OCI-LY1 (cell line): Measurements from ENCODE around the gene EEFSEC.

Source experiments
- H2AFZ ChIP-seq: fragments of 200-600 bp; sonication (generic), shearing (Covaris generic); 2 replicates; pipeline ENCODE4 v1.6.0; 2014; ENCODE audit warnings: antibody characterized with exemption, mild to moderate bottlenecking, low read length
- H3F3A ChIP-seq: fragments of 200-600 bp; sonication (generic), shearing (Covaris generic); 2 replicates; pipeline ENCODE4 v1.6.0; 2014; ENCODE audit warnings: mild to moderate bottlenecking, antibody characterized with exemption, low read length, moderate library complexity; ENCODE audit not compliant: insufficient read depth
- H3K27ac ChIP-seq: fragments of 200-600 bp; sonication (generic); 2 replicates; pipeline ENCODE4 v1.5.1; 2014; ENCODE audit warnings: low read length, mixed run types, mild to moderate bottlenecking, low read depth; ENCODE audit not compliant: poor library complexity, severe bottlenecking
- H3K27me3 ChIP-seq: fragments of 200-600 bp; sonication (generic); 2 replicates; pipeline ENCODE4 v1.6.0; 2014; ENCODE audit warnings: antibody characterized with exemption, mild to moderate bottlenecking, low read length, moderate library complexity; ENCODE audit not compliant: insufficient read depth
- H3K36me3 ChIP-seq: fragments of 200-600 bp; sonication (generic); 2 replicates; pipeline ENCODE4 v1.6.1; 2014; ENCODE audit warnings: mild to moderate bottlenecking, antibody characterized with exemption, low read length, moderate library complexity, mixed read lengths; ENCODE audit not compliant: insufficient read depth
- H3K4me1 ChIP-seq: fragments of 200-600 bp; sonication (generic); 2 replicates; pipeline ENCODE4 v1.5.1; 2014; ENCODE audit warnings: mild to moderate bottlenecking, low read length, moderate library complexity; ENCODE audit not compliant: insufficient read depth, severe bottlenecking
- H3K4me2 ChIP-seq: fragments of 200-600 bp; sonication (generic), shearing (Covaris generic); 2 replicates; pipeline ENCODE4 v1.6.1; 2014; ENCODE audit warnings: low read length
- H3K4me3 ChIP-seq: fragments of 200-600 bp; sonication (generic); 2 replicates; pipeline ENCODE4 v1.5.1; 2014; ENCODE audit warnings: low read length, low read depth, mild to moderate bottlenecking, mixed read lengths; ENCODE audit not compliant: poor library complexity, severe bottlenecking
- H3K79me2 ChIP-seq: fragments of 200-600 bp; shearing (Covaris generic); 2 replicates; pipeline ENCODE4 v1.6.1; 2016; ENCODE audit warnings: mixed run types, low read length, mixed read lengths; ENCODE audit not compliant: insufficient read depth
- H3K9ac ChIP-seq: fragments of 200-600 bp; sonication (generic), shearing (Covaris generic); 2 replicates; pipeline ENCODE4 v1.6.1; 2014; ENCODE audit warnings: mild to moderate bottlenecking, low read length, mixed read lengths
- H3K9me2 ChIP-seq: fragments of 200-600 bp; sonication (generic), shearing (Covaris generic); 2 replicates; pipeline ENCODE4 v1.6.1; 2014; ENCODE audit warnings: low read depth, mild to moderate bottlenecking, low read length, mixed read lengths
- H3K9me3 ChIP-seq: fragments of 200-600 bp; shearing (Covaris generic); 2 replicates; pipeline ENCODE4 v1.6.1; 2014; ENCODE audit warnings: low read length, mixed read lengths
- H4K20me1 ChIP-seq: fragments of 200-600 bp; sonication (generic), shearing (Covaris generic); 2 replicates; pipeline ENCODE4 v1.6.0; 2016; ENCODE audit warnings: mild to moderate bottlenecking, low read length; ENCODE audit not compliant: insufficient read depth
- EZH2 ChIP-seq: fragments of 200-600 bp; sonication (generic), shearing (Covaris generic); IDR thresholded peaks from 2 replicates; pipeline ENCODE4 v1.8.0; 2017; ENCODE audit warnings: borderline replicate concordance, mixed run types, mild to moderate bottlenecking, antibody characterized with exemption, low read length, moderate library complexity, mixed read lengths
- TF ChIP-seq, protein P1 (sequence below): fragments of 200-600 bp; sonication (generic), shearing (Covaris generic); IDR thresholded peaks from 2 replicates; pipeline ENCODE4 v1.5.1; 2017; ENCODE audit warnings: mild to moderate bottlenecking, antibody characterized with exemption, low read length, moderate library complexity, mixed read lengths

The EEFSEC gene

DNA sequence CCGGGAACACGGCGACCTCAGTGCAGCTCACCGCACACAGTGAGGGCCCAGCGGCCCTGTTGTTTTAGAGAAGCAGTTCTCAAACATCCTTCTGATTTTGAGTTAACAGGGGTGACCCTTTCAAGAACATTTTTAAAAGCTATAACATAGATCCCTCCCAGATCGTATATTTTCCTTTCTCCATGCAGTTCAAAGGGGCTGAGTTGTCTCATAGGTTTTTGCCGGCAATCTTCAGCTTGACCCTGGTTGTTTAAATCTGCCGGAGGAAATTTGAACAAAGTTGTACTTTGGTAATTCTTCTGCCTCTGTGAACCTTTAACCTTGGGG, 14.3 kb downstream of the EEFSEC start:
- no peaks in the 10 kb centered on the region for H3K79me2 ChIP-seq
- no peaks in the 10 kb centered on the region for H3K27me3 ChIP-seq
- H3K4me1 ChIP-seq: no peaks in the 10 kb centered on the region
- no peak overlapping the region for H3K9ac ChIP-seq
- H3K4me3 ChIP-seq: no peak overlapping the region
- no peak for TF ChIP-seq EZH2
- TF ChIP-seq, protein P1, sequence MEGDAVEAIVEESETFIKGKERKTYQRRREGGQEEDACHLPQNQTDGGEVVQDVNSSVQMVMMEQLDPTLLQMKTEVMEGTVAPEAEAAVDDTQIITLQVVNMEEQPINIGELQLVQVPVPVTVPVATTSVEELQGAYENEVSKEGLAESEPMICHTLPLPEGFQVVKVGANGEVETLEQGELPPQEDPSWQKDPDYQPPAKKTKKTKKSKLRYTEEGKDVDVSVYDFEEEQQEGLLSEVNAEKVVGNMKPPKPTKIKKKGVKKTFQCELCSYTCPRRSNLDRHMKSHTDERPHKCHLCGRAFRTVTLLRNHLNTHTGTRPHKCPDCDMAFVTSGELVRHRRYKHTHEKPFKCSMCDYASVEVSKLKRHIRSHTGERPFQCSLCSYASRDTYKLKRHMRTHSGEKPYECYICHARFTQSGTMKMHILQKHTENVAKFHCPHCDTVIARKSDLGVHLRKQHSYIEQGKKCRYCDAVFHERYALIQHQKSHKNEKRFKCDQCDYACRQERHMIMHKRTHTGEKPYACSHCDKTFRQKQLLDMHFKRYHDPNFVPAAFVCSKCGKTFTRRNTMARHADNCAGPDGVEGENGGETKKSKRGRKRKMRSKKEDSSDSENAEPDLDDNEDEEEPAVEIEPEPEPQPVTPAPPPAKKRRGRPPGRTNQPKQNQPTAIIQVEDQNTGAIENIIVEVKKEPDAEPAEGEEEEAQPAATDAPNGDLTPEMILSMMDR: no peak
- H3K4me2 ChIP-seq: no peak overlapping the region
- no peaks in the 10 kb centered on the region for H3K9me2 ChIP-seq
- no peaks in the 10 kb centered on the region for H3K36me3 ChIP-seq
- no peaks in the 10 kb centered on the region for H3K9me3 ChIP-seq
- H2AFZ ChIP-seq: no peak overlapping the region
- H3F3A ChIP-seq: no peaks in the 10 kb centered on the region
- H4K20me1 ChIP-seq: no peaks in the 10 kb centered on the region
- H3K27ac ChIP-seq: no peak overlapping the region

DNA sequence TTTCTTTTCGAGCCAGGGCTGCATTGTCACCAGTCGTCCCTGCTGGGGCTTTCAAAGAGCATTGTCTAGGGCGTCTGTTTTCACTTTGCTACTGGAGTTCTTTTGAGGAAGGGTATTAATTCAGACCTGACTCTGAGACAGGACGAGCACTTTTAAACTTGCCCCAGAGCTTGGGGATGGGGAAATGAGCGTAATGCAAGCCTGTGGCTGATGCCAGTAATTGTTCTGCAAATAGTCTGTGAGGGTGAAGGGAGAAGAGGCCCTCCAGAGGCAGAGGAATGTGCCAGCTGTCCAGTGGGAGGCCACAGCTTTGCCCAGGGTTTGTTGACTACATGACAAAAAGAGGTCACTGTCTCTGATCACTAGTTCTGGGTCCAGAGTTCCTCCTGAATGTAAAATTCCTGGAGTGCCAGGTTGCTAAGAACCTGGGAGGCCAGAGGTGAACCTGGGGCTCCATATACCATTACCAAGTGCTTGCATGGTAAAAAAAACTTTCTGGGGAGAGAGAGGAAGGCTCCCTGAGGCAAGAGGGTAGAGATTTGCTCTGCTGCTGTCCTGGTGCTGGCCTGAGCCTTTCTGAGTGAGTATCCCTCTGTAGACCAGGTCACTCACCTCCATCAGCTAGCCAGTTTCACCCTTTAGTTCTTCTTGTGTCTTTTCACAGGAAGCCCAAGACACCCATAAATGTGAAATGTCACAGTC, 14.8 kb downstream of the EEFSEC start:
- Histone ChIP-seq H3K27me3 (no peaks in the 10 kb centered on the region), H3K9me2 (no peaks in the 10 kb centered on the region), H3K36me3 (no peaks in the 10 kb centered on the region), H3K4me3 (no peak overlapping the region), H2AFZ (no peak overlapping the region), H3K9ac (no peak overlapping the region), H3K79me2 (no peaks in the 10 kb centered on the region), H3K27ac (no peak overlapping the region), H3K4me1 (no peaks in the 10 kb centered on the region), H3K9me3 (no peaks in the 10 kb centered on the region), H3F3A (no peaks in the 10 kb centered on the region), H3K4me2 (no peak overlapping the region), H4K20me1 (no peaks in the 10 kb centered on the region)
- no peak for TF ChIP-seq EZH2
- TF ChIP-seq, protein P1: no peak

DNA sequence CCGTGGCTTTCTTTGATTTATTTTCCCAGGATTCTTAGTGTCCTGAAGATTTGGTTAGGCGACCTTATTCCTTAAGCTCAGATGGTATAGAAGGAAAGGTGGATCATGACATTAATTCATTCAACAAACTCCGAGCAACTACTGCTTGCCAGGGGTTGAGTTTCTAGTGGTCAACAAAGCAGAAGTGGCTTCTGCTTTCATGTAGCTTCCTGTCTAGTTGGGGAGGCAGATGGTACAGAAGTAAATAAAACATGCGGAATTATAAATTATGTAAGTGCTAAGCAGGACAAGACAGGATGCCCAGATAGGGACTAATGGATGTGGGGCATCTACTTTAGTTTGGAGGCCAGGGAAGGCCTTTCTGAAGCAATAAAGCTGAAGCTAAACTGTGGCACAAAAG, 15.6 kb downstream of the EEFSEC start:
- H3K36me3 ChIP-seq: no peaks in the 10 kb centered on the region
- H3K4me3 ChIP-seq: no peak overlapping the region
- H3K9me2 ChIP-seq: no peaks in the 10 kb centered on the region
- no peak overlapping the region for H3K27ac ChIP-seq
- no peaks in the 10 kb centered on the region for H3K9me3 ChIP-seq
- no peaks in the 10 kb centered on the region for H4K20me1 ChIP-seq
- no peaks in the 10 kb centered on the region for H3K79me2 ChIP-seq
- no peaks in the 10 kb centered on the region for H3K4me1 ChIP-seq
- H2AFZ ChIP-seq: no peak overlapping the region
- H3F3A ChIP-seq: no peaks in the 10 kb centered on the region
- H3K27me3 ChIP-seq: no peaks in the 10 kb centered on the region
- H3K4me2 ChIP-seq: no peak overlapping the region
- H3K9ac ChIP-seq: no peak overlapping the region
- TF ChIP-seq EZH2: no peak
- TF ChIP-seq, protein P1: no peak
